ENCODE data around the gene FAM83F.

DNA sequence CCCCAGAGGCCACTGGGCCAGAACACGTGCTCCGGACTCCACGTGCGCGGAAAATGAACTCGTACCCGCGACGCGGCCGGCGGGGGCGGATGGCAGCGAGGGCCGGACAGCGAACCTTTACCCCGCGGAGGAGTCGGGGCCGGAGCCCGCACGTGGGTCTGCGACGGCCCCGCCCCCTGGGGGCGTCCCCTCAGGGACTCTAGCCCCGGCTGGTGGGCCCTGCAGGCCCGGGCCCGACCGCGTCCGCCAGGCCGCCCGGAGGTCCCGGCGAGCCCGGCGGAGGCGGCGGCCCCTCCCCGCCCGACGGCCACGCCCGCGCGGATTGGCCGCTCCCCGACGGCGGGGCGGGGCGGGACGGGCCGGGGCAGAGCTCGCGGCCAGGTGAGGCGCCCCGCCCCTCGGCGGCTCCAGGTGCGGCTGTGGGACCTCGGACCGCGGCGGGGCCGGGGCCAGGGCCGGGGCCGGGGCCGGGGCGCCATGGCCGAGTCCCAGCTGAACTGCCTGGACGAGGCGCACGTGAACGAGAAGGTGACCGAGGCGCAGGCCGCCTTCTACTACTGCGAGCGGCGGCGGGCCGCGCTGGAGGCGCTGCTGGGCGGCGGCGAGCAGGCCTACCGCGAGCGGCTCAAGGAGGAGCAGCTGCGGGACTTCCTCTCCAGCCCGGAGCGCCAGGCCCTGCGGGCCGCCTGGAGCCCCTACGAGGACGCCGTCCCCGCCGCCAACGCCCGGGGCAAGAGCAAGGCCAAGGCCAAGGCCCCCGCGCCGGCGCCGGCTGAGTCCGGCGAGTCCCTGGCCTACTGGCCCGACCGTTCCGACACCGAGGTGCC lies at the start of gene FAM83F:
- TF ChIP-seq EZH2 (IDR thresholded peaks at IDR 0.05; ENCODE audit: borderline replicate concordance, insufficient read depth, low read depth, low read length, poor library complexity, severe bottlenecking) = no peak
- TF ChIP-seq CTCF (IDR thresholded peaks at IDR 0.05) = no peak
